H1 (cell line): ENCODE measurements around the gene CENPX.

ENCODE experiments used
- CHD2 ChIP-seq: IDR thresholded peaks from 2 replicates; pipeline ENCODE4 v1.6.1; 2012; ENCODE audit warnings: low read length, improper control_type of control experiment
- CREB1 ChIP-seq: IDR thresholded peaks from 2 replicates; pipeline ENCODE4 v1.6.1; 2012; ENCODE audit warnings: inconsistent platforms
- EP300 ChIP-seq, 2 experiments: IDR thresholded peaks; 1 replicate in 1 of 2; 2 replicates in 1 of 2; pipeline ENCODE4 v1.6.1; 2011 to 2012; ENCODE audit warnings: low read depth in 2 of 2, low read length in 2 of 2, mild to moderate bottlenecking in 2 of 2, borderline replicate concordance in 1 of 2, inconsistent platforms in 1 of 2, moderate library complexity in 1 of 2
- EZH2 ChIP-seq: fragments of 200-600 bp; sonication (generic); IDR thresholded peaks from 2 replicates; pipeline ENCODE4 v1.7.1; 2012; ENCODE audit warnings: low read depth, mild to moderate bottlenecking, moderate library complexity, low read length, inconsistent platforms; ENCODE audit not compliant: severe bottlenecking
- GABPA ChIP-seq: IDR thresholded peaks from 2 replicates; pipeline ENCODE4 v1.6.1; 2011; ENCODE audit warnings: mild to moderate bottlenecking, low read length, moderate library complexity, borderline replicate concordance; ENCODE audit not compliant: insufficient read depth
- POLR2AphosphoS5 ChIP-seq: IDR thresholded peaks from 2 replicates; pipeline ENCODE4 v1.6.1; 2011; ENCODE audit warnings: low read depth, low read length
- RFX5 ChIP-seq: IDR thresholded peaks from 2 replicates; pipeline ENCODE4 v1.6.1; 2011; ENCODE audit warnings: low read depth, low read length, improper control_type of control experiment, borderline replicate concordance
- SIN3A ChIP-seq, 2 experiments: IDR thresholded peaks in 1 of 2; conservative IDR thresholded peaks in 1 of 2; 2 replicates each; pipeline ENCODE4 v1.6.1; 2011 to 2012; ENCODE audit warnings: low read length in 2 of 2, improper control_type of control experiment in 1 of 2, low read depth in 1 of 2, mild to moderate bottlenecking in 1 of 2
- ZNF274 ChIP-seq: IDR thresholded peaks from 2 replicates; pipeline ENCODE4 v1.7.0; 2012; ENCODE audit warnings: low read length, borderline replicate concordance; ENCODE audit errors: extremely low read depth
- TF ChIP-seq, protein P1 (sequence below), 3 experiments: IDR thresholded peaks; 1 replicate in 2 of 3; 2 replicates in 1 of 3; pipeline versions ENCODE4 v1.5.1 to v1.6.1; 2011; ENCODE audit warnings: low read length in 3 of 3, mild to moderate bottlenecking in 3 of 3, inconsistent platforms in 2 of 3, low read depth in 1 of 3, moderate library complexity in 1 of 3; ENCODE audit not compliant: insufficient read depth in 1 of 3; ENCODE audit errors: control extremely low read depth in 1 of 3
- TF ChIP-seq, protein P2 (sequence below): IDR thresholded peaks from 2 replicates; pipeline ENCODE4 v1.6.1; 2012; ENCODE audit warnings: inconsistent platforms
- TF ChIP-seq, protein P3 (sequence below): fragments of 300-600 bp; sonication (generic); IDR thresholded peaks from 2 replicates; pipeline ENCODE4 v1.7.1; 2012; ENCODE audit warnings: low read length, moderate library complexity, mild to moderate bottlenecking, inconsistent platforms; ENCODE audit not compliant: insufficient replicate concordance

GRCh38 chr17:81998212-81998611, 24.5 kb downstream of the CENPX start:
- TF ChIP-seq POLR2AphosphoS5: no peak
- TF ChIP-seq, protein P1, sequence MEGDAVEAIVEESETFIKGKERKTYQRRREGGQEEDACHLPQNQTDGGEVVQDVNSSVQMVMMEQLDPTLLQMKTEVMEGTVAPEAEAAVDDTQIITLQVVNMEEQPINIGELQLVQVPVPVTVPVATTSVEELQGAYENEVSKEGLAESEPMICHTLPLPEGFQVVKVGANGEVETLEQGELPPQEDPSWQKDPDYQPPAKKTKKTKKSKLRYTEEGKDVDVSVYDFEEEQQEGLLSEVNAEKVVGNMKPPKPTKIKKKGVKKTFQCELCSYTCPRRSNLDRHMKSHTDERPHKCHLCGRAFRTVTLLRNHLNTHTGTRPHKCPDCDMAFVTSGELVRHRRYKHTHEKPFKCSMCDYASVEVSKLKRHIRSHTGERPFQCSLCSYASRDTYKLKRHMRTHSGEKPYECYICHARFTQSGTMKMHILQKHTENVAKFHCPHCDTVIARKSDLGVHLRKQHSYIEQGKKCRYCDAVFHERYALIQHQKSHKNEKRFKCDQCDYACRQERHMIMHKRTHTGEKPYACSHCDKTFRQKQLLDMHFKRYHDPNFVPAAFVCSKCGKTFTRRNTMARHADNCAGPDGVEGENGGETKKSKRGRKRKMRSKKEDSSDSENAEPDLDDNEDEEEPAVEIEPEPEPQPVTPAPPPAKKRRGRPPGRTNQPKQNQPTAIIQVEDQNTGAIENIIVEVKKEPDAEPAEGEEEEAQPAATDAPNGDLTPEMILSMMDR (IDR thresholded peaks at IDR 0.05; ENCODE audit: control extremely low read depth in 1 of 3, insufficient read depth in 1 of 3, low read depth in 1 of 3, low read length in 3 of 3): no peak
- no peak for TF ChIP-seq CREB1
- TF ChIP-seq, protein P2, sequence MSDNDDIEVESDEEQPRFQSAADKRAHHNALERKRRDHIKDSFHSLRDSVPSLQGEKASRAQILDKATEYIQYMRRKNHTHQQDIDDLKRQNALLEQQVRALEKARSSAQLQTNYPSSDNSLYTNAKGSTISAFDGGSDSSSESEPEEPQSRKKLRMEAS: no peak
- no peak for TF ChIP-seq RFX5
- no peak for TF ChIP-seq EZH2
- no peak for TF ChIP-seq GABPA
- no peak for TF ChIP-seq EP300 (IDR thresholded peaks at IDR 0.05; ENCODE audit: borderline replicate concordance in 1 of 2, low read depth in 2 of 2, low read length in 2 of 2)
- no peak for TF ChIP-seq SIN3A (conservative IDR thresholded peaks at IDR 0.05 in 1 of 2, IDR thresholded peaks at IDR 0.05 in 1 of 2; ENCODE audit: low read depth in 1 of 2, low read length in 2 of 2)
- no peak for TF ChIP-seq CHD2
- TF ChIP-seq, protein P3, sequence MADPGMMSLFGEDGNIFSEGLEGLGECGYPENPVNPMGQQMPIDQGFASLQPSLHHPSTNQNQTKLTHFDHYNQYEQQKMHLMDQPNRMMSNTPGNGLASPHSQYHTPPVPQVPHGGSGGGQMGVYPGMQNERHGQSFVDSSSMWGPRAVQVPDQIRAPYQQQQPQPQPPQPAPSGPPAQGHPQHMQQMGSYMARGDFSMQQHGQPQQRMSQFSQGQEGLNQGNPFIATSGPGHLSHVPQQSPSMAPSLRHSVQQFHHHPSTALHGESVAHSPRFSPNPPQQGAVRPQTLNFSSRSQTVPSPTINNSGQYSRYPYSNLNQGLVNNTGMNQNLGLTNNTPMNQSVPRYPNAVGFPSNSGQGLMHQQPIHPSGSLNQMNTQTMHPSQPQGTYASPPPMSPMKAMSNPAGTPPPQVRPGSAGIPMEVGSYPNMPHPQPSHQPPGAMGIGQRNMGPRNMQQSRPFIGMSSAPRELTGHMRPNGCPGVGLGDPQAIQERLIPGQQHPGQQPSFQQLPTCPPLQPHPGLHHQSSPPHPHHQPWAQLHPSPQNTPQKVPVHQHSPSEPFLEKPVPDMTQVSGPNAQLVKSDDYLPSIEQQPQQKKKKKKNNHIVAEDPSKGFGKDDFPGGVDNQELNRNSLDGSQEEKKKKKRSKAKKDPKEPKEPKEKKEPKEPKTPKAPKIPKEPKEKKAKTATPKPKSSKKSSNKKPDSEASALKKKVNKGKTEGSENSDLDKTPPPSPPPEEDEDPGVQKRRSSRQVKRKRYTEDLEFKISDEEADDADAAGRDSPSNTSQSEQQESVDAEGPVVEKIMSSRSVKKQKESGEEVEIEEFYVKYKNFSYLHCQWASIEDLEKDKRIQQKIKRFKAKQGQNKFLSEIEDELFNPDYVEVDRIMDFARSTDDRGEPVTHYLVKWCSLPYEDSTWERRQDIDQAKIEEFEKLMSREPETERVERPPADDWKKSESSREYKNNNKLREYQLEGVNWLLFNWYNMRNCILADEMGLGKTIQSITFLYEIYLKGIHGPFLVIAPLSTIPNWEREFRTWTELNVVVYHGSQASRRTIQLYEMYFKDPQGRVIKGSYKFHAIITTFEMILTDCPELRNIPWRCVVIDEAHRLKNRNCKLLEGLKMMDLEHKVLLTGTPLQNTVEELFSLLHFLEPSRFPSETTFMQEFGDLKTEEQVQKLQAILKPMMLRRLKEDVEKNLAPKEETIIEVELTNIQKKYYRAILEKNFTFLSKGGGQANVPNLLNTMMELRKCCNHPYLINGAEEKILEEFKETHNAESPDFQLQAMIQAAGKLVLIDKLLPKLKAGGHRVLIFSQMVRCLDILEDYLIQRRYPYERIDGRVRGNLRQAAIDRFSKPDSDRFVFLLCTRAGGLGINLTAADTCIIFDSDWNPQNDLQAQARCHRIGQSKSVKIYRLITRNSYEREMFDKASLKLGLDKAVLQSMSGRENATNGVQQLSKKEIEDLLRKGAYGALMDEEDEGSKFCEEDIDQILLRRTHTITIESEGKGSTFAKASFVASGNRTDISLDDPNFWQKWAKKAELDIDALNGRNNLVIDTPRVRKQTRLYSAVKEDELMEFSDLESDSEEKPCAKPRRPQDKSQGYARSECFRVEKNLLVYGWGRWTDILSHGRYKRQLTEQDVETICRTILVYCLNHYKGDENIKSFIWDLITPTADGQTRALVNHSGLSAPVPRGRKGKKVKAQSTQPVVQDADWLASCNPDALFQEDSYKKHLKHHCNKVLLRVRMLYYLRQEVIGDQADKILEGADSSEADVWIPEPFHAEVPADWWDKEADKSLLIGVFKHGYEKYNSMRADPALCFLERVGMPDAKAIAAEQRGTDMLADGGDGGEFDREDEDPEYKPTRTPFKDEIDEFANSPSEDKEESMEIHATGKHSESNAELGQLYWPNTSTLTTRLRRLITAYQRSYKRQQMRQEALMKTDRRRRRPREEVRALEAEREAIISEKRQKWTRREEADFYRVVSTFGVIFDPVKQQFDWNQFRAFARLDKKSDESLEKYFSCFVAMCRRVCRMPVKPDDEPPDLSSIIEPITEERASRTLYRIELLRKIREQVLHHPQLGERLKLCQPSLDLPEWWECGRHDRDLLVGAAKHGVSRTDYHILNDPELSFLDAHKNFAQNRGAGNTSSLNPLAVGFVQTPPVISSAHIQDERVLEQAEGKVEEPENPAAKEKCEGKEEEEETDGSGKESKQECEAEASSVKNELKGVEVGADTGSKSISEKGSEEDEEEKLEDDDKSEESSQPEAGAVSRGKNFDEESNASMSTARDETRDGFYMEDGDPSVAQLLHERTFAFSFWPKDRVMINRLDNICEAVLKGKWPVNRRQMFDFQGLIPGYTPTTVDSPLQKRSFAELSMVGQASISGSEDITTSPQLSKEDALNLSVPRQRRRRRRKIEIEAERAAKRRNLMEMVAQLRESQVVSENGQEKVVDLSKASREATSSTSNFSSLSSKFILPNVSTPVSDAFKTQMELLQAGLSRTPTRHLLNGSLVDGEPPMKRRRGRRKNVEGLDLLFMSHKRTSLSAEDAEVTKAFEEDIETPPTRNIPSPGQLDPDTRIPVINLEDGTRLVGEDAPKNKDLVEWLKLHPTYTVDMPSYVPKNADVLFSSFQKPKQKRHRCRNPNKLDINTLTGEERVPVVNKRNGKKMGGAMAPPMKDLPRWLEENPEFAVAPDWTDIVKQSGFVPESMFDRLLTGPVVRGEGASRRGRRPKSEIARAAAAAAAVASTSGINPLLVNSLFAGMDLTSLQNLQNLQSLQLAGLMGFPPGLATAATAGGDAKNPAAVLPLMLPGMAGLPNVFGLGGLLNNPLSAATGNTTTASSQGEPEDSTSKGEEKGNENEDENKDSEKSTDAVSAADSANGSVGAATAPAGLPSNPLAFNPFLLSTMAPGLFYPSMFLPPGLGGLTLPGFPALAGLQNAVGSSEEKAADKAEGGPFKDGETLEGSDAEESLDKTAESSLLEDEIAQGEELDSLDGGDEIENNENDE: no peak
- TF ChIP-seq ZNF274: no peak
